Activated CD8-positive, alpha-beta memory T cell treated with anti-CD3 and anti-CD28 coated beads, Interleukin-2, amount 50 U/mL, for 24 hours (primary cell): ENCODE results near the gene SNRPA.
A peak's percentile ranks its signal among the peaks of the same experiment; 100 is the strongest.
"Not testable (repeated sequence)": the region's sequence is repeated elsewhere in the genome, so short reads cannot be mapped to it uniquely, and the experiment has no call there.

Source experiments
- DNase-seq: peaks from one replicate; pipeline ENCODE4 v3.0.0-alpha.2; 2020; ENCODE audit errors: extremely low read depth

The SNRPA gene

DNA sequence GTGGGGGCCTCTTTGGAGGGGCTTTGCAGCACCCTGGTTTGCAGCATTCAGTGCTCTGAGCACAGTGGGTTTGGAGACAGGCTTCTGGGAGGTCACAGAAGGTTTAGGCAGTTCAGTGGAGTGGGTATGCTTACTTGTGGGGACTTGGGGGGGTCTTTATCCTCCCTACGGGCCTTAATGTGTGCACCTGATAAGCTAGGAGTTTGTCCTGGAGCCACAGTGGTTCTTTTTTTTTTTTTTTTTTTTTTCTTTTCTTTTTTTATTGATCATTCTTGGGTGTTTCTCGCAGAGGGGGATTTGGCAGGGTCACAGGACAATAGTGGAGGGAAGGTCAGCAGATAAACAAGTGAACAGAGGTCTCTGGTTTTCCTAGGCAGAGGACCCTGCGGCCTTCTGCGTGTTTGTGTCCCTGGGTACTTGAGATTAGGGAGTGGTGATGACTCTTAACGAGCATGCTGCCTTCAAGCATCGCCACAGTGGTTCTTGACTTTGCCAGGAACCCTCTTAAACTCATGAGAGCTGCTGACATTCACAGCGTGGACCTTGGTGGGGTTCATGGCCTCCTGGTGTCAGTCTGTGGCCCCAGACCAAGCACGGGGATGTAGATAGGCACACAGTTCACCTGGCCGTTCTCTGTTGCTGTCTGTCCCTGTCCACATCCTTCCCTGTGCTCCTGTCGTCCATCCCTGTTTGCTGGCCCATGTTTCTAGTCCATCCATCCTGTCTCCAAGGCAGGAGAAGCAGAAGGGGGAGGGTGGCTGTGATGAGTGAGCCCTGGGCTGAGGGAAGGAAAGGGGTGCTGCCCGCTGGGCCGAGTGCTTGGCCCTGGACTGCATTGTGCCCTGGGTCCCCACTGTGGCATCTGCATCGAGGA lies 50.7 kb downstream of the SNRPA start:
- no peak for DNase-seq

DNA sequence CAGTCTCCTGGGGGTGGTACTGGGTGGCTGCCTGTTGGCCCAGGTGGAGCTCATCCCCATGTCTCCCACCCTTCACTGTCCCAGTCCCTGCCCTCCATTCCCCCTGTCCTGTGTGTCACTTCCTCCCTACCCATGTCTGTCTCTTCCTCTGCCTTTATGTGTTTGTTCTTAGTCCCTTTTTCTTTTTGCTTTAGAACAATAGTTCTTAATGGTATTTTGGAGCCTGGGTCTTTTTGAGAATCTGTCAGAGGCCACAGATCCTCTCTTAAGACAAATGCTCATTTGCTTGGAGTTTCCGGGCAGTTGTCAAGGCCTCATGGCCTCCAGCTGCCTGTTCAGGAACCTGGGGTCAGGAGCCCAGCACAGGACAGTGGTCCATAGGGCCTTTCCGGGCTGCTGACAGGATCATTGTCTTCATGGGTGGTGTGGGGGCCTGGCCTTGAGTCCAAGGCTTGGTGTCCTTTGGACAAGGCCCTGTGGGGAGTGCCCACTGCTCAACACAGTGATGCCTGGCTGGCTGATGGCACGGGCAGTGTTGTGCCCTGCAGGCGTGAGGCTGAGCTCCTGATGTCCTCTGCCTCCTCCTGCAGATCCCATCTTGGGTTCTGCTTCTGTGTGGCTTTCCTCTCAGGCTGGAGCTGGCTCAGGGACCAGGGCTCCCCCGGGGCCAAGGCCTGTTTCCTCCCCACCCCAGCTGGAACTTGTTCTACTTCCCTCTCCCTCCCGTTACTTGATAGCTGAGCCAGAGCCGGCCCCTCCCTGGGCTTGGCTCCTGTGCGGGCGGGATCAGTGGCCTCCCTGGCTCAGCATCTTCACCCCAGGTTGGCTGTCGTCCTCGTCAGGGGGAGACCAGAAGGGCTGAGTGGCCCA lies 51.5 kb downstream of the SNRPA start:
- no peak for DNase-seq

DNA sequence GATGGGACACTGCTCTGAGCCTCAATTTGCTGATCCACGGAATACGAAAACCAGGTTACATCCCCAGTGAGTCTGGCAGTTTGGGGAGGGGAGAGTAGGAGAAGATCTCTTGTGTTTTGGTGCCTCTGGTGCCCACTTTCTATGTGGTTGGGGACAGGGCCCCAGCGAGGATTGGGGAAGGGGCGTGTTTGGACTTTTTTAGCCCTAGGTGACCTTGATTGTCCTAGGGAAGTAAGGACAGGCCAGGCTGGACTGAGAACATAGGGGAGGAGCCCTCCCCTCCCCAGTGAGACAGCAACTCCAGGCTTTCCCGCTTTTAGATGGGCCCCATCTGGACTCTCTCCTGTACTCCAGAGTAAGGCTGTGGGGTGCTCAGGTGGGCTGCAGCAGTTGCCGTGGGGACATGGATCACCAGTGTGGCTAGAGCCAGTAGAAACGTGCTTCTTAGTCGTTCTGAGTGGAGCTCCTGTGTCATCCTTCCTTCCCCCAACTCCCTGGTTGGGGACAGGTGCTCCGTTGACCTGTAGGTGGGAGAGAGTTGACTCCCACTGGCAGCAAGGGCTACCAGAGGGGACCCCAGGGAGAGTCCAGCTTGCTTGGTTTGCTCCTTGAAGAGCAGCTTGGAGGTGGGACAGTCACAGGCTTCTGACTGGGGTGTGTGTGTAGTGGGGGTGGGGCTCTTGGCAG lies 52.3 kb downstream of the SNRPA start:
- DNase-seq, result no peak

DNA sequence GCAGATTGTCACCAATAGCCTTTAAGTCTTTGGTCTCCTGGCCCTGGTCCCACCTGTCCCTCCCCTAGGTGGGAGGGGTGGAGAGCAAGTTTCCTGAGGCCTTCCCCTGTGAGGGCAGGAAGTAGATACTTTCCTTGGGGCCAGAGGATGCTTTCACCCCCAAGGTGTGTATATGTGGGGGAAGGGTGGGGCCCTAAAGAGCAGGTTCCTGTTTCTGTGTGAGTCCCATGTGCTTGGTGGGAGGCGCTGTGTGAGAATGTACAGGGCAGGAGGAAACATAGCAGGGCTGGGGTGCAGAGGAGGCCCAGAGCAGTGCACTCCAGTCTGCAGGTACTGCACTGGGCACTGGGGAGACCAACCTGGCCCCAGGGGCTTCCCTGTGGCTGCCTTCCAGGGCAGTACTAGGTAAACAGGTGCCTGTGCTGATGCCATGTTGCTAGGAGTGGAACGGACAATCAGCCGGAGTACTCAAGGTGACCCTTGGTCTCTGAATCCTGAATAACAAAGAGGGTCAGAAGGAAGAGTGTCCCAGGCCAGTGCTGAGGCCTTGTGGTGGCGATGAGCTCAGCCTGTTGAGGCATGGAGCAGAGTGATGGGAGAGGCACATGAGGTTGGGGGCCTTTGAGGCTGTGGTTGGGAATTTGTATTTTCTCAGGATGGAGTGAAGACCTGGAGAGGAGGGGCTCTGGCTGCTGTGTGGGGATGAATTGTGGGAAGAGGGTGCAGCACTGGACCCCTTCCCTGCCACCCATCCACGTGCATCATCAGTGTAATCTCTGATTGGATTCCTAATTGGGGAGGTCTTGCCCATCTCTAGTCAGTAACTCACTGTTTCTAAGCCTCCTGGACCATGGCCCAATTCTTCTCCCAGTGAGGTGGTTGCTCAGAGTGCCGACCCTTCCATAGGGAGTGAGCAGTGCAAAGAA lies 53.1 kb downstream of the SNRPA start:
- DNase-seq, result no peak

DNA sequence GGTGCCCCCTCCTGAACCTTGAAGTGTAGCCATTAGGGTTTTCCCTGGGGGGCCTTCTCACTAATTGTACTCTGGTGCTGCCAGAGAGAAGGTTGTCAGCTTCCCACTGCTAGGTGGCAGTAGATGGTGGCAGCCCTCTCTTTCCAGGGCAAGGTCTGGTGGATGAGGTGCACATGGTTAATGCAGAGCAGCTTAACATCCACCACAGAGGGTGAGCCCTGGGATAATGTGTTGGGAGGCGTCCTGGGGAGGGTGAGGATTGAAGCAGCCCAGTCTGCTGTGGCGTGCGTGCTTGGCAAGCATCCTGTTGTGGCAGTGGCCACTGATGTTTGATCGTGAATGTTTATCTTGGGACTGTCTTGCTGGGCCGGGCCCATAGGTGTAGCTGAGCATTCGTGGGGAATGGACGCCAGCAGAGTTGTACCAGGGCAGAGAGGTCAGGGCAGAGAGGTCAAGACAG lies 53.8 kb downstream of the SNRPA start:
- no peak for DNase-seq

DNA sequence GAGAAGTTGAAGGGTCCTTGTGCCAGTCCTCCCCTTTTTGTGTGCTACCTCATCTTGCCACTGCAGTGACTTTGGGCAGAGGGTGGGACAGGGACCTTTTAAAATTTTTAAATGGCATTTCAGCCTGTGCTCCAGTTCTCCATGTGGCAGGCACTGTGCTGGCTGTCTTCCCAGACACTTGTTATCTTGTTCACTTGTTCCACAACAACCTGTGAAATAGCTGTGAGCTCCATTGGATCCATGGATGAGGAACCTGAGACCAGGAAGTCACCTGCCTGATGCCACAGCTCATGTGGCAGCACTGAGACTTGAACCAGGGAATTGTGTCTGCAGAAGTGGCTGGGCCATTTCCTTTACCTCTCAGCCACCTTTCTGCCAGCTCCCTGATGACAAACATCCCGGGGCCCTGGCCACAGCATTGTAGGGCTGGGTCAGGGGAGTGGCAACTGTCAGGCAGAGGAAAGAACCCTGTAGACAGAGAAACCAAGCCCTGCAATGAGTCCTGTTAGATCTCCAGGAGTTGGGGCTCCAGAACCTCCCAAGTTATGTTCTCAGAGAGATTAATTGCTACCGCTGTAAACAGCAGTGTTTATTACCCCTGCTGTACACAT lies 54.4 kb downstream of the SNRPA start:
- DNase-seq, result no peak

DNA sequence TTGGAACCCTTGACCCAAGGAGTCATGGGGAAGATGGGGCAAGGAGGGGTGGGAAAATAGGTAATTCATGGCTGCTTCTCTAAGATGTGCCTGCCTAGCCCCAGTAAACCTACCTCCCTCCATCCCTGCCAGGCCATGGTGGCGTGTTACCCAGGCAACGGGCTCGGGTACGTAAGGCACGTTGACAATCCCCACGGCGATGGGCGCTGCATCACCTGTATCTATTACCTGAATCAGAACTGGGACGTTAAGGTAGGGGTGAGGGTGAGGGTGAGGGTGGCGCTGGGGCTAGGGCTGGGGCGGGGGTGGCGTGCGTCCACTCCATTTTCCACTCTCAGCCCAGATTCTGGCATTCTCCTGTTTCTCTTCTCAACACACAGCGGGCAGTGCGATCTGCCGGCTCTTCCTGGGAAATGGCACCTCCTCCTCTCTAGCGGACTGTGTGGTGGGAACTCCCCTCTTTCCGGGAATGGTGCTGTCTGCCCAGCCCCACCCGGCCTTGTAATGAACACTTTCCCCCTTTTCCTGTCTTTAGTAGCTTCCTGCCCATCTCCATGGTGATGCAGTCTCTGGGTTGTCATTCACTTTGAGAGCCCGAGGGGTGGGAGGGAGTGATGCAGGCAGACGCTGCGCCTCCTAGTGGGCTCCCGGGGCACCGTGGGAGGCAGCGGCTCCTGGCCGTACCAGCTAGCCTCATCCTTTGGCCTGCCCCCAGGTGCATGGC lies 55.6 kb downstream of the SNRPA start:
- peak; percentile 50 for DNase-seq

DNA sequence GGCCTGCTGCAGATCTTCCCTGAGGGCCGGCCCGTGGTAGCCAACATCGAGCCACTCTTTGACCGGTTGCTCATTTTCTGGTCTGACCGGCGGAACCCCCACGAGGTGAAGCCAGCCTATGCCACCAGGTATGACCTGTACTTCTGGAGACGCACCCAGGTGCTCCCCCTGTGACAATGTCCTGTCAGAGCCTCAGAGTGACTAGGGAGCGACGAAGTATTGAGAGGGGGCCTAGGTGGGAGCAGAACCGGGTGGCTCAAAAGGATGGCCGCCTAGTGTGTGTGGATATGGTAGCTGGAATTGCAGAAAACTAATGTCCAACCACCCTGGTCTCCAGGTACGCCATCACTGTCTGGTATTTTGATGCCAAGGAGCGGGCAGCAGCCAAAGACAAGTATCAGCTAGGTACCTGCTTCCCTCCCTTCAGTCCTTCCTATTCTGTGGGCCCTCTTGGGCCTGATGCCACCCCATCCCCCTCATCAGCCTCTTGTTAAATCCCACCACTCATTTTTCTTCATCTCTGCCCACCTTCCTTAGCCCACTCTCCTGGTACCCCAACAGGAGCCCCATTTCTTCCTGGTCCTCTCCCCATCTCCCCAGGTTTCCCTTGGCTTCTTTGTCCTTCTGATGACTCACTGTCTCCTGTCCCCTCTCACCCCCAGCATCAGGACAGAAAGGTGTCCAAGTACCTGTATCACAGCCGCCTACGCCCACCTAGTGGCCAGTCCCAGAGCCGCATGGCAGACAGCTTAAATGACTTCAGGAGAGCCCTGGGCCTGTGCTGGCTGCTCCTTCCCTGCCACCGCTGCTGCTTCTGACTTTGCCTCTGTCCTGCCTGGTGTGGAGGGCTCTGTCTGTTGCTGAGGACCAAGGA lies 56.4 kb downstream of the SNRPA start:
- DNase-seq, result no peak

DNA sequence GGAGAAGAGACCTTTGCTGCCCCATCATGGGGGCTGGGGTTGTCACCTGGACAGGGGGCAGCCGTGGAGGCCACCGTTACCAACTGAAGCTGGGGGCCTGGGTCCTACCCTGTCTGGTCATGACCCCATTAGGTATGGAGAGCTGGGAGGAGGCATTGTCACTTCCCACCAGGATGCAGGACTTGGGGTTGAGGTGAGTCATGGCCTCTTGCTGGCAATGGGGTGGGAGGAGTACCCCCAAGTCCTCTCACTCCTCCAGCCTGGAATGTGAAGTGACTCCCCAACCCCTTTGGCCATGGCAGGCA lies 57.0 kb downstream of the SNRPA start:
- no peak for DNase-seq

DNA sequence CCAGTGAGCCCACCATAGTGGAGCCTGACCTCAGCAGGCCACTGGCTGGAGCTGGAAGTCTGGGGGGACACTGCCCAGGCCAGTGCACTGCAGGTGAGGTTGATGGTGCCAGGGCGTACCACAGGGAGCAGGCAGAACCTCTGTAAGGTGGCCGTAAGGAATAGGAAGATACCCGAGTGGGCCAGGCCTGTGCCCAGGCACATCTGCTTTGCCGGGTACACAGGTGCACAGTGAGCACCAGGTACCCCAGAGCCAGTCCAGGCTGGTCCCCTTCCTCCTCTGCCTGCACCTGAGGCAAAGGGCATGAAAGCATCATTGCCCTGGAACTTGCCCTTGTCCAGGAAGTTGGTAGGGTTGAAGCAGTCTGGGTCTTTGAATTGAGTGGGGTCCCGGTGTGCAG lies 57.5 kb downstream of the SNRPA start:
- DNase-seq, result no peak

DNA sequence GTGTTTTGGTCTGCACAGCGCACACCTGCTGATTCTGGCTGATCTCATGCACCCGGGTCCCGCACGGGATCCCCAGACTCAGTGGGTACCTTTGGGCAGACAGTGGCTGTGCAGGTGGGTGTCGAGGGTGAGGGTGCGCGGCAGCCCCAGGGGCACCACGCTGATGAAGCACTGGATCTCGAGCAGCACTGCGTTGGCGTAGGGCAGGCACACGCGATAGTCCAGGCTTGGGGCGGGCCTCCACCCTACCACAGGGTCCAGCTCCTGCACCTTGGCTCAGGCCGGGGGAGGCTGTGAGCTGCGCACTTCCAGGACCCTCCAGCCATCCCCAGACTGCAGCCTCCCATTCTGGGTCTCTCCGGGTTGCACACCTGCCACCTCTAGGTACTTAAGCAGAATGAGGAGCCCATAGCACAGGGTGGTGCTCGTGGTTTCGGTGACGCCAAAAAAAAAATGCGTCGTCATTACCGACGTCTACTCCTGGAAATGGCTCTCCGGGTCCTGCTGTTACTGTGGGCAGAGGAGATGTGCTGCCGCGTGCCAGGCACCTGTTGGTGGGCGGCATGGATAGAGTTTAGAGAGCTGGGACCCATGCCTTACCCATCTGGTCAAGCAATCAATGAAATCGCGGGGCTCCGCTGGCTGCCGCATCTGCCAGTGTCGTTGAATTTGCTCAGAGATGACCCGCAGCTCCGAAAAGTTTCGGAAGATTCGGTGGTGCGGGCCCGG lies 58.5 kb downstream of the SNRPA start:
- DNase-seq, result no peak

DNA sequence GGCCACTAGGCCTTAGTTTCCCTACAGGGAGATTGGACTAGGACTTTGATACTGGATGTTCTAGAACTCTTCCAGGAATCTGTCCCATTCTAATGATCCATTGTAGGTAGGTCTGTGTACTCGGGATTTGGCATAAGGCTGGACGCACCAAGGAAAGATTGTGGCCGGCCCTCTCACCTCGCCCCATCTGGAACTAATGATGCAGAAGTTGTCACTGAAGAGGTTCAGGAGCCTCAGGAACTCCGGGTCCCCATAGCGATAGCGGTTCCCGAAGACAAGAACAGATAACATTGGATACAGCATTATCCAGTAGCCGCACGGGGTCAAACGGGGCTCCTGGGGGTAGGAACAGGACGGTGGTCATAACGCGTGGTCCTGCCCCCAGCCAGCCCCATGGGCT lies 59.2 kb downstream of the SNRPA start:
- DNase-seq, result no peak

DNA sequence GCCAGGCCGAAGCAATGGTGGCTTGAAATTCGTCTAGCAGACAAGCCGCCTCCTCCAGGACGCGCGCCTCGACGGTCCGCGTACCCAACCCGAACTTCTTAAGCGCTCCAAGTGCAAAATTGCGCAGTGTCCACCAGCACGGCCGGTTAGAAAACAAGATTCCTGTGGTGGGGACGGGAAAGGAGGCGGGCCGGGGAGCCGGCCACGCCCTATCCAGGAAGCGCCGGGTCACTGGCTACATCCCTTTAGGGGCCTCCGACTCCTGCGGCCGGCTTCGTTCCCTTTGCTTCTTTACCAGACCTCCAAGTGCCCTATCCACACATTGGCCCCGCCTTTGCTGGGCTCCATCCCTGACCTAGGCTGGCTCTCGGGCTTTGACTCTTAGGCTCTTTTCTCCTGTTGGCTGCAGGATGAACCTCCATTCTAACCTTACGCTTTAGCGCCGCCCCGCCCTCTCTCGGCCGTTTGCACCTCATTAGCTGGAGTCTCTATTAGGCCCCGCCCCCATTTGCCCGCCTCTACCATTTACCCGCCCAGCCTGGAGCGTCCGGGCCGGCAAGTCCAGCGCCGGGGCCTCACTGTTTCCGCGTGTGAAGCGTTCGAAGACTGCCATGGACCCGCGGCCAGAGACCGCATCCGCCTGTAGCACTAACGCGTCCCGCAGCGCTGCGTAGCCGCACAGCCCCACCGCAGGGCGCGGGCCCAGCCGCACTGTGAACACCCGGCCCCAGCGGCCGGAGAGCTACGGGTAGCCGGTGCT lies 59.8 kb downstream of the SNRPA start:
- not testable (repeated sequence) for DNase-seq

DNA sequence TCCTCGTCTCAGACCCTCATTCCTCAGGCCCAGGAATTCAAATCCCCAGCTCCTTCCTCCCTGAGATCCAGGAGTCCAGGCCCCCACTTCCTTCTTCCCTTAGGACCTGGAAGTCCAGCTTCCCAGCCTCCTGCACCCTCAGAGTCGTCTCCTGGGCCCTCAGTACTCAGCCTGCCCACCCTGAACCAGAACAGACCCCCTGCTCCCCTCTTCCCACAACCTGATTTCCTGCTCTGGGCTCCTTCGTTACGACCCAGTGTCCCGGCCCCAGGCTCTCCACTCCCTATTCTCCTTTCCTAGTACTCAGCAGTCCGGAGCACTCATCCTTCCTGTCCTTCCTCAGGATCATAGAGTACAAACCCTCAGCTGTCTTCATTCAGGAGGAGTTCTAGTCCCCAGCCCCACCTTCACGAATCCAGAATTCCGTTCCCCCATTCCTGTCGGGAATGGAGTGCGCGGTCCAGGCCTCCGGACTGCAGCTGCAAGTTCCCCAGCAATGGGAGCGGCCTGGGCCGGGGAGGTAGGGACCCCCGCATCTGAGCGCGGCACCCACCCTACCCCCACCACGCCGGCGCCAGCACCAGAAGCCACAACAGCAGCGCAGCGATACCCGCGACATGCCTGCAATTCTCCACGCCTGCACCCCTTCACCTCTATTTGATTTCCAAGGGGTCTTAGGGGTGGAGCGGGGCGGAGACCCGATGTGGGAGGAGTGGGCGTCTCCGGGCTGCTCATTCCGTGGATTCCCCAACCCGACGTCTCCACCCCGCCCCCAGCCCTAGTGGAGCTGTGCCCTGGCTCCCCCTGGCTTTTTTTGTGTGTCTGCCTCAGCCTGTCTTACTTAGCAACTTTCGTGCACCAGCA lies 60.7 kb downstream of the SNRPA start:
- no peak for DNase-seq

DNA sequence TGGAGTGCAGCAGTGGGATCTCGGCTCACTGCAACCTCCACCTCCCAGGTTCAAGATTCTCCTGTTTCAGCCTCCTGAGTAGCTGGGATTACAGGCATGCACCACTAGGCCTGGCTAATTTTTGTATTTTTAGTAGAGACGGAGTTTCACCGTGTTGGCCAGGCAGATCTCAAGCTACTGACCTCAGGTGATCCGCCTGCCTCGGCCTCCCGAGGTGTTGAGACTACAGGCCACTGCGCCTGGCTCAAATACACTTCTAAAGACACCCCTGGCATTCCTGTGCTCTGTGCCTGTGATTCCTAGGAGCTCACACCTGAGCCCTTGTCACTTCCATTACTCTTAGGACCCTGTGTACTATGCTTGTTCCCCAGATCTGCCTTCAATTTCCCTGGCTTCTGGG lies 61.6 kb downstream of the SNRPA start:
- DNase-seq, result not testable (repeated sequence)

DNA sequence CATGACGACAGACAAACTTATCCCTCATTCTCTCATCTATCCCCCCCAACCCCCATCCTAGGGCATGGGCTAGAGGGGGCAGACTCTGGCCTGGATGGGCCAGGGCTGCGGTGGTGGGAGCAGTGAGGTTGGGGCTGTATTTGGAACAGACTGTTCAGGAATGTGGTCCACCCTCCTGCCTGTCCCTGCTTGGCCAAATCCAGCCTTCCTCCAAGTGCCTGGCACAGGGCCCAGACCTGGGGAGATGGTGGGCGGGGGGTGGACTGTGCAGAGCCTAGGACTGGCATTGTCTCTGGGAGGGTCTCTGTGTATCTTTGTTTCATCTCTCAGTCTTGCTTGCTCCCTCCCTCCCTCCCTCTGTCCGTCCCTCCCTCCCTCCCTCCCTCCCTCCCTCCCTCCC lies 62.2 kb downstream of the SNRPA start:
- no peak for DNase-seq
